ENCODE results near the gene PGBD5. TPM values are rescaled to one million over a fixed set of nuclear protein-coding genes. Genes with fewer than 3 reads are reported as not detected.

The PGBD5 gene
- total RNA-seq, 1 donor from 2014 or later: 72.4 TPM

- H3K27ac Mint-ChIP-seq (ENCODE audit: unreplicated experiment): peak overlapping the region; percentile 92
- peaks cover 26% of the 10 kb centered on the region for H3K4me1 Mint-ChIP-seq (ENCODE audit: low read depth, unreplicated experiment)
- H3K9me3 Mint-ChIP-seq (ENCODE audit: unreplicated experiment): peaks cover 9% of the 10 kb centered on the region
- TF ChIP-seq, protein P1, sequence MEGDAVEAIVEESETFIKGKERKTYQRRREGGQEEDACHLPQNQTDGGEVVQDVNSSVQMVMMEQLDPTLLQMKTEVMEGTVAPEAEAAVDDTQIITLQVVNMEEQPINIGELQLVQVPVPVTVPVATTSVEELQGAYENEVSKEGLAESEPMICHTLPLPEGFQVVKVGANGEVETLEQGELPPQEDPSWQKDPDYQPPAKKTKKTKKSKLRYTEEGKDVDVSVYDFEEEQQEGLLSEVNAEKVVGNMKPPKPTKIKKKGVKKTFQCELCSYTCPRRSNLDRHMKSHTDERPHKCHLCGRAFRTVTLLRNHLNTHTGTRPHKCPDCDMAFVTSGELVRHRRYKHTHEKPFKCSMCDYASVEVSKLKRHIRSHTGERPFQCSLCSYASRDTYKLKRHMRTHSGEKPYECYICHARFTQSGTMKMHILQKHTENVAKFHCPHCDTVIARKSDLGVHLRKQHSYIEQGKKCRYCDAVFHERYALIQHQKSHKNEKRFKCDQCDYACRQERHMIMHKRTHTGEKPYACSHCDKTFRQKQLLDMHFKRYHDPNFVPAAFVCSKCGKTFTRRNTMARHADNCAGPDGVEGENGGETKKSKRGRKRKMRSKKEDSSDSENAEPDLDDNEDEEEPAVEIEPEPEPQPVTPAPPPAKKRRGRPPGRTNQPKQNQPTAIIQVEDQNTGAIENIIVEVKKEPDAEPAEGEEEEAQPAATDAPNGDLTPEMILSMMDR (IDR thresholded peaks at IDR 0.05; ENCODE audit: partially characterized antibody, unreplicated experiment): no peak
- H3K27me3 Mint-ChIP-seq (ENCODE audit: unreplicated experiment): peaks cover 4% of the 10 kb centered on the region
- peak; percentile 28 for DNase-seq
- H3K4me3 Mint-ChIP-seq (ENCODE audit: unreplicated experiment): peak overlapping the region; percentile 67
- peaks cover 6% of the 10 kb centered on the region for H3K36me3 Mint-ChIP-seq (ENCODE audit: unreplicated experiment)
Observed at GRCh38 chr1:230335861-230336522, 90.1 kb downstream of the PGBD5 start.

DNA sequence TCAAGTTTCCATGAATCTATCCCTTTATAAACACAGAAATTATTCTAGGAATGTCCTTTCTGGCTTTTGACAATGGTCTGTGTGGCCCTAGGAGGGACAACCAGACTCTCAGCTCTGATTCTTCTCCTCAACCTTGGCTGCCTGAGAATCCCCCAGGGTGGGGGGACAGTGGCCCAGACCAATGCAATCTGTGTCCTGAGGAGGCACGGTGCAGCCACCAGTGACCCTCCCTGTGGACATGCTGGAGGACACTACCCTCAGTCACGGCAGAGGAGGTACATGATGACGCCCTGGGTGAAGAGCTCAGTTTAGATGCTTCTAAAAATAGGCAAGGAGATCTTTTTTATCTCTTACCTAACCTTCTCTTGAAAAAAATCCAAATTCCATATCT lies 91.7 kb downstream of the PGBD5 start:
- Mint-ChIP-seq H3K27me3 (ENCODE audit: unreplicated experiment) (peaks cover 4% of the 10 kb centered on the region), H3K27ac (ENCODE audit: unreplicated experiment) (no peak overlapping the region), H3K4me1 (ENCODE audit: low read depth, unreplicated experiment) (peaks cover 26% of the 10 kb centered on the region)

GRCh38 chr1:230333590-230334446 lies 92.3 kb downstream of the PGBD5 start:
- no peak for DNase-seq
- H3K4me1 Mint-ChIP-seq (ENCODE audit: low read depth, unreplicated experiment): peaks cover 26% of the 10 kb centered on the region
- peaks cover 4% of the 10 kb centered on the region for H3K27me3 Mint-ChIP-seq (ENCODE audit: unreplicated experiment)
- H3K27ac Mint-ChIP-seq (ENCODE audit: unreplicated experiment): peak overlapping the region; percentile 67
- peaks cover 6% of the 10 kb centered on the region for H3K36me3 Mint-ChIP-seq (ENCODE audit: unreplicated experiment)
- TF ChIP-seq, protein P1 (IDR thresholded peaks at IDR 0.05; ENCODE audit: partially characterized antibody, unreplicated experiment): no peak
- peaks cover 9% of the 10 kb centered on the region for H3K9me3 Mint-ChIP-seq (ENCODE audit: unreplicated experiment)
- H3K4me3 Mint-ChIP-seq (ENCODE audit: unreplicated experiment): no peak overlapping the region

More for the DNA sequence above, 91.7 kb downstream of the PGBD5 start:
- TF ChIP-seq, protein P1 (IDR thresholded peaks at IDR 0.05; ENCODE audit: partially characterized antibody, unreplicated experiment): no peak
- H3K4me3 Mint-ChIP-seq (ENCODE audit: unreplicated experiment): no peak overlapping the region
- no peak for DNase-seq
- H3K9me3 Mint-ChIP-seq (ENCODE audit: unreplicated experiment): peaks cover 9% of the 10 kb centered on the region
- peaks cover 6% of the 10 kb centered on the region for H3K36me3 Mint-ChIP-seq (ENCODE audit: unreplicated experiment)

GRCh38 chr1:230332575-230333066 lies 93.5 kb downstream of the PGBD5 start:
- H3K27ac Mint-ChIP-seq (ENCODE audit: unreplicated experiment): no peak overlapping the region
- no peak for DNase-seq
- H3K36me3 Mint-ChIP-seq (ENCODE audit: unreplicated experiment): peaks cover 6% of the 10 kb centered on the region
- peaks cover 25% of the 10 kb centered on the region for H3K4me1 Mint-ChIP-seq (ENCODE audit: low read depth, unreplicated experiment)
- TF ChIP-seq, protein P1 (IDR thresholded peaks at IDR 0.05; ENCODE audit: partially characterized antibody, unreplicated experiment): no peak
- no peak overlapping the region for H3K4me3 Mint-ChIP-seq (ENCODE audit: unreplicated experiment)
- H3K9me3 Mint-ChIP-seq (ENCODE audit: unreplicated experiment): peaks cover 9% of the 10 kb centered on the region
- H3K27me3 Mint-ChIP-seq (ENCODE audit: unreplicated experiment): peaks cover 4% of the 10 kb centered on the region
